HepG2 (cell line): Measurements from ENCODE around the gene RAB30.

Source experiments
- CREM ChIP-seq, 2 experiments: sonication (generic) in 1 of 2; formaldehyde crosslinking in 1 of 2; IDR thresholded peaks; 2 replicates each; pipeline versions ENCODE4 v1.4.0 to v1.6.1; 2016 to 2020; ENCODE audit warnings: antibody characterized with exemption in 1 of 2, mild to moderate bottlenecking in 1 of 2, missing genetic modification reagents in 1 of 2
- EHMT2 ChIP-seq: fragments of 200-600 bp; sonication (generic); IDR thresholded peaks from 2 replicates; pipeline ENCODE4 v1.7.0; 2017; ENCODE audit warnings: antibody characterized with exemption, low read depth, low read length, borderline replicate concordance
- SETDB1 ChIP-seq: sonication (generic); formaldehyde crosslinking; IDR thresholded peaks from 2 replicates; pipeline ENCODE4 v1.5.1; 2020; ENCODE audit warnings: missing genetic modification reagents, mild to moderate bottlenecking, borderline replicate concordance
- ZNF263 ChIP-seq: sonication (generic); formaldehyde crosslinking; IDR thresholded peaks from 2 replicates; pipeline ENCODE4 v1.4.0; 2020; ENCODE audit warnings: missing genetic modification reagents
- ZNF274 ChIP-seq: sonication (generic); formaldehyde crosslinking; IDR thresholded peaks from 2 replicates; pipeline ENCODE4 v1.5.1; 2020; ENCODE audit warnings: mild to moderate bottlenecking, missing genetic modification reagents
- TF ChIP-seq, protein P1 (sequence below): sonication (generic); formaldehyde crosslinking; IDR thresholded peaks from 2 replicates; pipeline ENCODE4 v1.5.0; 2020; ENCODE audit warnings: mild to moderate bottlenecking, missing genetic modification reagents, moderate library complexity

GRCh38 chr11:82972103-82972502 is 99.6 kb downstream of the RAB30 start:
- TF ChIP-seq CREM (IDR thresholded peaks at IDR 0.05) (no peak), CREM (CRISPR knock-in tag; IDR thresholded peaks at IDR 0.05) (no peak), ZNF274 (CRISPR knock-in tag) (no peak), SETDB1 (CRISPR knock-in tag) (no peak), ZNF263 (CRISPR knock-in tag) (no peak), EHMT2 (no peak)
- TF ChIP-seq, protein P1, sequence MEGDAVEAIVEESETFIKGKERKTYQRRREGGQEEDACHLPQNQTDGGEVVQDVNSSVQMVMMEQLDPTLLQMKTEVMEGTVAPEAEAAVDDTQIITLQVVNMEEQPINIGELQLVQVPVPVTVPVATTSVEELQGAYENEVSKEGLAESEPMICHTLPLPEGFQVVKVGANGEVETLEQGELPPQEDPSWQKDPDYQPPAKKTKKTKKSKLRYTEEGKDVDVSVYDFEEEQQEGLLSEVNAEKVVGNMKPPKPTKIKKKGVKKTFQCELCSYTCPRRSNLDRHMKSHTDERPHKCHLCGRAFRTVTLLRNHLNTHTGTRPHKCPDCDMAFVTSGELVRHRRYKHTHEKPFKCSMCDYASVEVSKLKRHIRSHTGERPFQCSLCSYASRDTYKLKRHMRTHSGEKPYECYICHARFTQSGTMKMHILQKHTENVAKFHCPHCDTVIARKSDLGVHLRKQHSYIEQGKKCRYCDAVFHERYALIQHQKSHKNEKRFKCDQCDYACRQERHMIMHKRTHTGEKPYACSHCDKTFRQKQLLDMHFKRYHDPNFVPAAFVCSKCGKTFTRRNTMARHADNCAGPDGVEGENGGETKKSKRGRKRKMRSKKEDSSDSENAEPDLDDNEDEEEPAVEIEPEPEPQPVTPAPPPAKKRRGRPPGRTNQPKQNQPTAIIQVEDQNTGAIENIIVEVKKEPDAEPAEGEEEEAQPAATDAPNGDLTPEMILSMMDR = no peak
